Left ventricle myocardium superior (tissue), 1 donor: ENCODE results near the gene TIMM21. TPM values are rescaled to one million over a fixed set of nuclear protein-coding genes. Genes with fewer than 3 reads are reported as not detected.

Experiments
- ATAC-seq: fragments of 200-7000 bp; cut with Tn5 transposase; one replicate; pipeline ENCODE4 v1.9.1; 2020; ENCODE audit warnings: mild to moderate bottlenecking, moderate library complexity
- DNase-seq: peaks from one replicate; pipeline ENCODE4 v3.0.0-alpha.2; 2020
- intact Hi-C: fragments of 100-400 bp; cut with micrococcal nuclease; formaldehyde crosslinking; loops from one replicate; pipeline ENCODE4 v1.11.0; 2022
- total RNA-seq: library from RNA; stranded (reverse); fragmentation: NEBNext Ultra II Directional; extraction: Animal tissue kit (Norgen Biotek cat#: 25700); gene quantifications from one replicate; pipeline ENCODE4 v1.2.1, GENCODE V29; 2021
- donor health status: DM: no; HTN: yes; CAD: no; lungs with severe emphysema.

The TIMM21 gene
- total RNA-seq, 1 donor from 2014 or later: 163 TPM

DNA sequence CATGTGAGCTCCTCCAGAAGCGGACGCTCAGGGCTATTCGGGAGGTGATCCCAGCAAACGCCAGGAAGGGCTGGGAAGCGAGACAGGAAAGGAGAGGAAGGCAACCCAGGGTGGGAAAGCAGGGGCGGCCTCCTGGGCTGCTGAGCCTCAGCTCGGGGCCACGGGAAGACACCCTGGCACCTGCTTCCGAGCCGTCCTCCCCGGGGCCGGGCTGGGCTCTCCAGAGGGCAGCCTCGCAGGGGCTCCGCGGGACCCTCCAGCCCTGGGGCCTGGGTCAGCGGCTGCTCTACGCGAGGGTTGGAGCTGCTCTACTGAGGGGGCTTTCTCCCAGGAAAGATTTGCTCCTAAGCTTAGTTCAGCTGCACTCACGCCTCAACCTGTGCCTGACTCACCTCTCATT is 34.0 kb downstream of the TIMM21 start:
- ATAC-seq: no peak
- intact Hi-C loops: no loop called here
- no peak for DNase-seq

DNA sequence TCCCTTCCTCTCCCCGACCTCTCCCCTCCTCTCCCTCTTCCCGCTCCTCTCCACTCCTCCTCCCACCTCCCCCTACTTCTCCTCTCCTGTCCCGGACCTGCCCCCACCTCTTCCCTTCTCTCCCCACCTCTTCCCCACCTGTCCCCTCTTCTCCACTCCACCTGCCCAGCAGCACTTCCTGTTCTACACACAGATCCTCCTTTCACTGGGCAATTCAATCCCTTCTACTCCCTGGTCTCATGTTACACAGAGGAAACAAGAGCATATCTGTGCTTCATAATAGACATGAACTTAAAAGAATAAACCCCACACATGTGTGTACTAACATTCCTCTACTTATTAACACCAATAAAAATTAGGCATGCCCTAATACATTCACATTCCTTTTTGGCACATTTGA is 34.8 kb downstream of the TIMM21 start:
- DNase-seq: no peak
- ATAC-seq: no peak
- intact Hi-C loops: no loop called here

DNA sequence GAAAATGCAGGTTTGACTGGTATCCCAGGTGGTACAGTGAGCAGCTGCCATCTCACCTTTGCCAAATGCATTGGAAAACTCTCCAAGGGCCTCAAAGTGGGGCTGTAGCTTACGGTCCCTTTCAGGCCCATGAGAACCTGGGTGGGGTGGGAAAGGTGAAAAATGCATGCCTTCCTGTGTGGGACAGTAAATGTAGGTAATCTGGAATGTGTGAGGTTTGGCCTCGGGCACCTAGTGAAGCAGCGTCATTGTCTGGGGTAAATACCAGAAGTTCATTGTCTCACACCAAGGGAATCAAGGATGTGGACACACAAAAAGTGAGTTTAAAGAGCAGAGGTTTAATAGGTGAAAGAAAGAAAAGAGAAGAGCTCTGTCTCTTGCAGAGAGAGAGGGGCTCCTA is 36.6 kb downstream of the TIMM21 start:
- DNase-seq (no peak), ATAC-seq (no peak)
- intact Hi-C loops: no loop called here

GRCh38 chr18:74185860-74186259 is 37.5 kb downstream of the TIMM21 start:
- intact Hi-C loops: no loop called here
- ATAC-seq (no peak), DNase-seq (no peak)

DNA sequence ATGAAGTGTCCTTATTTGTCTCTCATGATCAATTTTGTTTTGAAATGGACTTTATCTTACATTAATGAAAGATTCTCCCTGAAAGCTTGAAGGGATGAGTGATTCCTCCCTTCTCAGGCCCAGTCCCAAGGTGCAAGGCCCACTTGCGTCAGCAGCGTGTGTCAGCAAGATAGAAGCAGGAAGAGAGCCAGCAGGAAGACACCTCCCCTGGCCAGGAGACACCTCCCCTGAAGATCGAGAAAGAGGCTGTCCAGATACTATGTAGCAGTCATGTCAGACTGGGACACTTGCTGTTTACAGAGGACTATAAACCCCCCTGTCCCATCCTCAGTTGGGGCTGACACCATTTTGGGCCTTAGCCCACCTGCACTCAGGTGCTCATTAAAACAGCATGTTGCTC is 38.3 kb downstream of the TIMM21 start:
- ATAC-seq (no peak), DNase-seq (no peak)
- intact Hi-C loops: no loop called here

DNA sequence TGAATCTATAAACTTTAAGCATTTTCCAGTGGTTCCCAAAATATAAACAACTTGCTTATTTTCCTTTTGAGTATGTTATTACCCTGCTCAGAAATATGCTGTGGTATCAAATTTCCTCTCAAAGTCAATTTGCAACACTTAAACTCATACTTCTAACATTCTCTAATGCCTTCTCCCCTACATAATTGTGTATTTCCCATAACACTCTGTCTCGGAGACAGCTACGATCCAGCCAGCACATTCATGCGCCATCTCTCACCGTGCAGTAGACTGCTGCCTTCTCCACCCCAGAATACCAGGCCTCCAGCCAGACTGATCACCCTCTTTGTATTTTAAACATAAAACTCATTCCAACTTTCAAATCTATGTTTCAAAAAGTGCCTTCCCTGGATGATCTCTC is 41.8 kb downstream of the TIMM21 start:
- DNase-seq (no peak), ATAC-seq (no peak)
- intact Hi-C loops: no loop called here

GRCh38 chr18:74191577-74191976 is 43.3 kb downstream of the TIMM21 start:
- ATAC-seq (no peak), DNase-seq (no peak)
- intact Hi-C loops: no loop called here

GRCh38 chr18:74194691-74195090 is 46.4 kb downstream of the TIMM21 start:
- intact Hi-C loops: loop anchor here (5.0 kb wide), 2 partner anchors 148 to 358 kb away; no protein-coding TSS in a partner anchor
- DNase-seq (no peak), ATAC-seq (no peak)

- ATAC-seq (peak; percentile 72), DNase-seq (no peak)
- intact Hi-C loops: loop anchor here (5.0 kb wide), 2 partner anchors 146 to 356 kb away; no protein-coding TSS in a partner anchor
These were observed 48.1 kb downstream of the TIMM21 start for GRCh38 chr18:74196220-74197119.

GRCh38 chr18:74197705-74198341 is 49.5 kb downstream of the TIMM21 start:
- DNase-seq: no peak
- intact Hi-C loops: loop anchor here (5.0 kb wide), 2 partner anchors 144 to 354 kb away; no protein-coding TSS in a partner anchor
- ATAC-seq: no peak

GRCh38 chr18:74198453-74198852 is 50.1 kb downstream of the TIMM21 start:
- intact Hi-C loops: loop anchor here (5.0 kb wide), 2 partner anchors 144 to 354 kb away; no protein-coding TSS in a partner anchor
- DNase-seq (no peak), ATAC-seq (no peak)

DNA sequence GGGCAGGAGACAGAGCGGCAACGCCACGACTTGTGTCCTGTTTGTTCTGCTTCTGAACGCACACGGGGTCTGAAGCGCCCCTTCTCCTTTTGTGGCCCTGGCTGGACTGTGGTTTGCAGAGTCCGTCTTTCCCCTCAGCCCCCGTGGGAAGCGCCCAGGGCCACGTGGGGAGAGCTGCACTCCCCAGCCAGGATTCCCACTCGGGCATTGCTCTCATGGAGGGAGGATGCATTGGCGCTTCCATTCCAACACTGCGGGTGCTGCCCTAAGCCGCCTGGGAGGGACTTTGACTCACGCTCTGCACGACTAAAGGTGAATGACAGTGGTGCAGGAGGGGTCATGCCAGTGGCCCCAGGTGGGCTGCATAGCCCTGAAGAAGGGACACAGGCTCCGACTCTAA is 52.5 kb downstream of the TIMM21 start:
- DNase-seq: no peak
- no peak for ATAC-seq
- intact Hi-C loops: no loop called here

GRCh38 chr18:74203811-74204210 is 55.5 kb downstream of the TIMM21 start:
- intact Hi-C loops: no loop called here
- ATAC-seq (peak; percentile 23), DNase-seq (no peak)

GRCh38 chr18:74204526-74205152 is 56.3 kb downstream of the TIMM21 start:
- intact Hi-C loops: no loop called here
- no peak for DNase-seq
- ATAC-seq: no peak

Other genes with a start within 250 kb of the TIMM21 start
- not detected for gene FBXO15, start 689 bp upstream of the TIMM21 start, total RNA-seq
- gene CYB5A, start 143.4 kb downstream of the TIMM21 start, total RNA-seq: 103 TPM
- not detected for gene C18orf63, start 167.3 kb downstream of the TIMM21 start, total RNA-seq